Measurements from ENCODE around the gene DYNC1I1. TPM values are rescaled to one million over a fixed set of nuclear protein-coding genes. Genes with fewer than 3 reads are reported as not detected.

Gene DYNC1I1
- total RNA-seq, 6 donors from 2014 or later: 0.46 to 3.1 (median 1.7) TPM; not detected in 1

DNA sequence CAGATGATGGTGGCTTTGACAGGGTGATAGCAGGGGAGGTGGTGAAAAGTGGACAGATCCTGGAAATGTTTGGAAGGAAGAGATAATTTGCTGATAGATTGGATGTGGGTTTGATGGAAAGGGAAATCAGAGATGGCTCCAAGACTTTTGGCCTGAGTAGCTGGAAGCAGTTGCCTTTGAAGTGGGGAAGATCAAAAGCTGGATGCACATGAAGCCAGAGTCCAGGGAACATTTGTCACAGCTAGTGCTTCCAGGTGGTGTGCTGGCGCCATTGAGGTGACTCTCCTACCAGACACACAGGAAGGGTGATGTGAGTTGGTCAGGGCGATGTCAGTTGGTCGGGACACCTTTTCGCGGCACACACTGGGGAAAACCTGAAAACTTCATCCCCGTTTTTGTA lies 15.9 kb downstream of the DYNC1I1 start:
- Histone ChIP-seq H3K27ac (no peak overlapping the region), H3K4me3 (no peak overlapping the region), H3K4me1 (no peaks in the 10 kb centered on the region), H3K9me3 (no peaks in the 10 kb centered on the region), H3K36me3 (no peaks in the 10 kb centered on the region), H3K27me3 (no peaks in the 10 kb centered on the region)
- TF ChIP-seq POLR2A (IDR thresholded peaks at IDR 0.05) (no peak), POLR2AphosphoS5 (IDR thresholded peaks at IDR 0.05) (no peak), EP300 (IDR thresholded peaks at IDR 0.05) (no peak)
- TF ChIP-seq, protein P1, sequence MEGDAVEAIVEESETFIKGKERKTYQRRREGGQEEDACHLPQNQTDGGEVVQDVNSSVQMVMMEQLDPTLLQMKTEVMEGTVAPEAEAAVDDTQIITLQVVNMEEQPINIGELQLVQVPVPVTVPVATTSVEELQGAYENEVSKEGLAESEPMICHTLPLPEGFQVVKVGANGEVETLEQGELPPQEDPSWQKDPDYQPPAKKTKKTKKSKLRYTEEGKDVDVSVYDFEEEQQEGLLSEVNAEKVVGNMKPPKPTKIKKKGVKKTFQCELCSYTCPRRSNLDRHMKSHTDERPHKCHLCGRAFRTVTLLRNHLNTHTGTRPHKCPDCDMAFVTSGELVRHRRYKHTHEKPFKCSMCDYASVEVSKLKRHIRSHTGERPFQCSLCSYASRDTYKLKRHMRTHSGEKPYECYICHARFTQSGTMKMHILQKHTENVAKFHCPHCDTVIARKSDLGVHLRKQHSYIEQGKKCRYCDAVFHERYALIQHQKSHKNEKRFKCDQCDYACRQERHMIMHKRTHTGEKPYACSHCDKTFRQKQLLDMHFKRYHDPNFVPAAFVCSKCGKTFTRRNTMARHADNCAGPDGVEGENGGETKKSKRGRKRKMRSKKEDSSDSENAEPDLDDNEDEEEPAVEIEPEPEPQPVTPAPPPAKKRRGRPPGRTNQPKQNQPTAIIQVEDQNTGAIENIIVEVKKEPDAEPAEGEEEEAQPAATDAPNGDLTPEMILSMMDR (IDR thresholded peaks at IDR 0.05): no peak
- WGBS, 2 donors: 73 to 74% methylated on average over 6 of the region's 6 CpGs
- DNase-seq (no peak), ATAC-seq (ENCODE audit: low FRiP score in 2 of 2) (no peak)

DNA sequence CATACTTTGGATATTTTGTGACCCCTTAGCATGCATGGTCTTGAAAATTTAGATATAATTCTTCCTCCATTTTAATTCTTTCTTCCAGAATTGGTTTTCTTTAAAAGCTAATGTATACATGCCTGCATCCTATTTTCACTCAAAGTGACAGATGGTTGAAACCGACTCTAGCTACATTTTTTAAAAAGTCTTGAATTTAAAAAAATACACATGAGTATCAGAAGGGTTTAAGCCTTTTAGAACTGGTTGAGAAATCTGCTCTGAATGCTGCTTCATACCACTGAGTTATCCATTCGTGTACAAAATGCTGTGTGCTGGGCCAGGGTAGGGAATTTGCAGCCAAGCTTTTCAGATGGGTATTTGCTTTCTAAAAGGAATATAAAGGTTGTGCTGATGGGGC lies 16.5 kb downstream of the DYNC1I1 start:
- Histone ChIP-seq H3K9me3 (no peaks in the 10 kb centered on the region), H3K36me3 (no peaks in the 10 kb centered on the region), H3K4me3 (no peak overlapping the region), H3K27me3 (no peaks in the 10 kb centered on the region), H3K4me1 (no peaks in the 10 kb centered on the region), H3K27ac (no peak overlapping the region)
- ATAC-seq (ENCODE audit: low FRiP score in 2 of 2) (no peak), DNase-seq (no peak)
- 54 to 56% methylated on average over 2 of the region's 2 CpGs for WGBS, 2 donors
- TF ChIP-seq EP300 (IDR thresholded peaks at IDR 0.05): no peak

DNA sequence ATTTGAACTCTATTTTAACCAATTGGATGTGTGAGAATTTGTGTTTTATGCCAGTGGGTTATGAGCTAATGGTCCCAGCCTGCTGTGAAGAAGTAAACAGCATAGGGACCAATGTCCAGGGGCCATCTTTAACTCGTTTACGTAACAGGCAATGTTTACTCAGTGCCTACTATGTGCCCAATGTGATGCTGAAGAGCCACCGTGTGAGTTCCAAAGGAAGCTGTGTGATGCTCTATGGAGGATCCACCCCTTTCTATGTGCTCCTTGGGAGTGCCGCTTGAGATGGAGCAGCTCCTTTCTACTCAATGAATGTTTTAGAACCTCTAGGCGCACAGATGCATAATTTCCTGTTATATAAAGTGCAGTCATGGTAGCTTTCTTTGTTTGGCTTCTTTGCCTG lies 21.3 kb downstream of the DYNC1I1 start:
- TF ChIP-seq POLR2A (IDR thresholded peaks at IDR 0.05): no peak
- Histone ChIP-seq H3K27me3 (no peaks in the 10 kb centered on the region), H3K4me1 (no peaks in the 10 kb centered on the region), H3K36me3 (no peaks in the 10 kb centered on the region), H3K4me3 (no peak overlapping the region), H3K27ac (no peak overlapping the region), H3K9me3 (no peaks in the 10 kb centered on the region)
- ATAC-seq (ENCODE audit: low FRiP score in 2 of 2) (no peak), DNase-seq (no peak)
- WGBS, 2 donors: 86 to 90% methylated on average over 5 of the region's 5 CpGs

DNA sequence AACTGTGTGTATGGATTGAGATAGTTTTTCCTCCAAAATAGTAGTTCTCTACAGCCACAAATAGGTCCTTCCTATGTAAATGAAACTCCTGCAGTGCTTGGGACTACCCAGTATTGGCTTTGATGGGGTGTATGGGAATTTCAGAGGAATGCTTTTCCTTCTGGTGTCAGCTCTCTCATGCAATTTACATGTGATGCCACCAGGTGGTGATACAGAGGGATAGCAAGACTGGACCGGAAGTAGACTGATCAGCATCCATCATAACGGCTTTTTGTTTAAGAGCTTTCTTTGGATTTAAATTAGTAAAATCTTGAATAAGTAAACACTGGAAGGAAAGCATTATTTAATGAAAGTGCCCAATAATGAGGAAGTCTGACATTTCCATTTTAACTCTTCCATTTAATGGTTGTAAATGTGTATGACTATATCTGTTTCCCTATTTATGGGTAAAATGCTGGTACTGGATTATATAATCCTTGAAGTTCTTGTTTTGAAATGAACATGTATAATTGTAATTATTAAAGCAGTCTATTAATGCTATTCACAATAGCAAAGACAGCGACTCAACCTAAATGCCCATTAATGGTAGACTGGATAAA lies 22.7 kb downstream of the DYNC1I1 start:
- no peaks in the 10 kb centered on the region for H3K9me3 ChIP-seq
- DNase-seq (no peak), ATAC-seq (ENCODE audit: low FRiP score in 2 of 2) (no peak)
- no peaks in the 10 kb centered on the region for H3K36me3 ChIP-seq
- TF ChIP-seq, protein P1 (IDR thresholded peaks at IDR 0.05): peak in 1 of 6 experiments; percentile 10
- no peak for TF ChIP-seq POLR2A (IDR thresholded peaks at IDR 0.05)
- no peaks in the 10 kb centered on the region for H3K27me3 ChIP-seq
- H3K27ac ChIP-seq: no peak overlapping the region
- WGBS, 2 donors: 68 to 77% methylated on average over 3 of the region's 3 CpGs
- H3K4me1 ChIP-seq: no peaks in the 10 kb centered on the region
- no peak overlapping the region for H3K4me3 ChIP-seq

DNA sequence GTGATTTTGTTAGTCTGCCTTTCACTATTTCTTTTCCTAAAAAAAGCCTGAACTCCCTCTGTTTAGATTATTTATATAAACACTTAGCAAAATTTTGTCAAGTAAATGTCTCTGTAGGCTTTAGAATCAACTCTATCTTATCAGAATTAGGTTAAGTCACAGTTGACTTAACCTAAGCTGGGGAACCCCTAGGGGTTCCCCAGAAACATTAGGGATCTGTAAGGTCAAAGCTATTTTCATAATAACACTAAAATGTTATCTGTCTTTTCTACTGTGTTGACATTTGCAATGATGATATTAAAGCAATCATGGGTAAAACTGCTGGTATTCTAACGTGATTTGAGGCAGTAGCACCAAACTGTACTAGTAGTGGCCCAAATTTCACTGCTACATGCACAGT lies 24.3 kb downstream of the DYNC1I1 start:
- Histone ChIP-seq H3K36me3 (no peaks in the 10 kb centered on the region), H3K4me1 (no peaks in the 10 kb centered on the region), H3K9me3 (no peaks in the 10 kb centered on the region), H3K4me3 (no peak overlapping the region), H3K27me3 (no peaks in the 10 kb centered on the region), H3K27ac (no peak overlapping the region)
- DNase-seq (no peak), ATAC-seq (ENCODE audit: low FRiP score in 2 of 2) (no peak)
- 62% methylated on average over 1 of the region's 1 CpG for WGBS, 2 donors
- no peak for TF ChIP-seq POLR2AphosphoS5 (IDR thresholded peaks at IDR 0.05)
- no peak for TF ChIP-seq EP300 (IDR thresholded peaks at IDR 0.05)
- TF ChIP-seq POLR2A (IDR thresholded peaks at IDR 0.05): no peak
- TF ChIP-seq, protein P1 (IDR thresholded peaks at IDR 0.05): no peak

DNA sequence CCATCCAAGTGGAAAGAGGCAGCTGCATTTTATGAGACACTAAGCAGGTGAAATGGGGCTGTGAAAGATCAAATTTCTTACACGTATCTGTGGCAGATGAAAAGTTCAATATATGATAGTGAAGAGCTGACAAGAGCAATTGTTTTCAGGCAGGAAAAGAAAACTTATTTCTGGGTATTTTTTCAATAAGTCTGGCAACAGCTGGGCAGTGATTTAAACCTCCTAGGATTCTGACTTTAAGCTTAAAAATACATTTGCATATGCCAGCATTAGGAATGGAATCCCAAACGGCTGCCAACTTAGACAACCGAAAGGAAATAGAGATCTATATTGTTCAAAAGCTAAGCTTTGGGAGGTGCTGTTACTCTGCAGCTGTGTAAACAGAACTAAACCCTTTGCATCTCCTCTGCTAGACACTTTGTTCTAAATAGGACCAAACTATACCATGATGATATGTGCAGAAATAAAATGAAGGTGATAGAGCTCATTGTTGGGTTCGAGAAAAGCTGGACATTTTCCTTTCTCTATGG lies 26.1 kb downstream of the DYNC1I1 start:
- DNase-seq: no peak
- Histone ChIP-seq H3K4me3 (no peak overlapping the region), H3K27ac (no peak overlapping the region), H3K36me3 (no peaks in the 10 kb centered on the region), H3K4me1 (no peaks in the 10 kb centered on the region), H3K27me3 (no peaks in the 10 kb centered on the region), H3K9me3 (no peaks in the 10 kb centered on the region)
- 39 to 51% methylated on average over 4 of the region's 4 CpGs for WGBS, 2 donors
- ATAC-seq (ENCODE audit: low FRiP score in 2 of 2): no peak
- TF ChIP-seq POLR2AphosphoS5 (IDR thresholded peaks at IDR 0.05) (no peak), POLR2A (IDR thresholded peaks at IDR 0.05) (no peak), EP300 (IDR thresholded peaks at IDR 0.05) (no peak)
- TF ChIP-seq, protein P1 (IDR thresholded peaks at IDR 0.05): no peak

Data from upper lobe of left lung (tissue), 6 donors.